Activated CD4-positive, alpha-beta T cell treated with anti-CD3 and anti-CD28 coated beads, Interleukin-2, amount 50 U/mL, for 16 hours (primary cell): ENCODE data around the gene PLD1.
A peak's percentile ranks its signal among the peaks of the same experiment; 100 is the strongest.
"Not testable (repeated sequence)": the region's sequence is repeated elsewhere in the genome, so short reads cannot be mapped to it uniquely, and the experiment has no call there.

Experiments
- DNase-seq: peaks from one replicate; pipeline ENCODE4 v3.0.0-alpha.2; 2020

The PLD1 gene

GRCh38 chr3:171606151-171606751, 204.0 kb downstream of the PLD1 start:
- DNase-seq, result no peak

DNA sequence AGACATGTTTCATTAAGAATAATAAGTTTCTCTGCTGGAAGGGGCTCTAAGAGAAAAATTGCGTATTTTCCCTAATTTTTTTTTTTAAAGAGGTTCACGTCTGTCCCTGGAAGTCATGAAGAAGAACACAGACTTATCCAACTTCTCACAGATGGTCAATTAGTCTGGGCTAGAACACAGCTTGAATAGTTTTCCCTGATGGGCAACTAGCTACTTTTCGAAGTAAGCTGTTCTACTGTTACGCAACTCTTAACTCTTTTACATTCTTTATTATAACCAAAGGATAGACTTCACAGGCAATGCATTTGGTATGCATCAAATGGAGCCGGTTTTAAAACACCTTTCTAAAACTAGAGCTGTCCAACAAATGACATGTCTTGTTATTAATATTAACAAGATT, 205.9 kb downstream of the PLD1 start:
- DNase-seq, result no peak

DNA sequence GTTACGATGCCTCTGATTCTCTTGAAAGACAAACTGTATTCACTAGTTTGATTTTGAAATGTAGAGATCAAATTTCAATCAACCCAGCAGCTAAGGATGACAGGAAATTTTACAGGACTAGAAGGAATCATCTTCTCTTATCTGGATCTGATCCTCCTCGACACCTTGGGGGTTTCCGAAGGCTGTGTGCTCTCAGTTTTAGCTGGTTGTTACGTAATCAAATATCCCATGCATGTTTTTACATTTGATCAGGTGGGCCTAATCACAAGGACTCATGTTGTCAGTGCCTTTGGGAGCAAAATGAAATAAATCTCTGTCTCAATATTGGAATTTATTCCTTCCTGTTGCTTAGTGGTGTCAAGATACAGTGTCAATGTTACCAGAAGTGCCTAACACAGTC, 208.2 kb downstream of the PLD1 start:
- DNase-seq, result no peak

GRCh38 chr3:171600030-171600429, 210.3 kb downstream of the PLD1 start:
- DNase-seq, result no peak

GRCh38 chr3:171598990-171599389, 211.3 kb downstream of the PLD1 start:
- DNase-seq, result no peak

DNA sequence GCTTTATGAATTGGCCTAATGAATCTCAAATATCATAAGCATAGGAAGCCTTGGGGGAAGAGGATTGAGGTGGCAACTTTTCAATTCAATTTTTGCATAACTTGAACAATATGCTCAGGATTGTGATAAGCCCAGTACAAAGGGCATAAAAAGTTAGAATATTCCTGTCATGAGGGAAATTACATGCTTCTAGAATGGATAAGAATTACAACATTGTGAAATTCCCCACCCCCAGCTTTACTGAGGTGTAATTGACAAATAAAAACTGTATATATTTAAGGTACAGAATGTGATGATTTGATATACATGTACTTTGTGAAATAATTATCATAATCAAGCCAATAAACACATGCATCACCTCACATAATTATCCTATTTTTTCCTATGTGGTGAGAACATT, 217.5 kb downstream of the PLD1 start:
- DNase-seq, result no peak

DNA sequence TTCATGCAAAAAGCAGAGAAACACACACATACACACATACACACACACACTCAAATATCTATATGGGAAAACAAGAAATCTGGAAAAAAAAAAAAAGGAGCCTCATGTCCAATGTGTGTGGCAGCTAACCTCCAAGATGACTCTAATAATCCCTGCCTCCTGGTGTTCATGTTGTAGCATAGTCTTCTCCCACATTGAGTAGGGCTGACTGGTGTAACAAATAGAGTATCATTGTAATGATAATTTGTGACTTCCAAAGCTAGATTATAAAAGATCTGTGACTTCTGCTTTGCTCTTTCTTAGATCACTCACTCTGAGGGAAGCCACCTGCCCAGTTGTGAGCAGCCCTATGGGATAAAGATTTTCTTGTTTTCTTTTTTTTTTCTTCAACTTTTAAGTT, 219.2 kb downstream of the PLD1 start:
- DNase-seq, result no peak

GRCh38 chr3:171586274-171586673, 224.0 kb downstream of the PLD1 start:
- no peak for DNase-seq

- no peak for DNase-seq
Measured at GRCh38 chr3:171585039-171585438, 225.2 kb downstream of the PLD1 start.

DNA sequence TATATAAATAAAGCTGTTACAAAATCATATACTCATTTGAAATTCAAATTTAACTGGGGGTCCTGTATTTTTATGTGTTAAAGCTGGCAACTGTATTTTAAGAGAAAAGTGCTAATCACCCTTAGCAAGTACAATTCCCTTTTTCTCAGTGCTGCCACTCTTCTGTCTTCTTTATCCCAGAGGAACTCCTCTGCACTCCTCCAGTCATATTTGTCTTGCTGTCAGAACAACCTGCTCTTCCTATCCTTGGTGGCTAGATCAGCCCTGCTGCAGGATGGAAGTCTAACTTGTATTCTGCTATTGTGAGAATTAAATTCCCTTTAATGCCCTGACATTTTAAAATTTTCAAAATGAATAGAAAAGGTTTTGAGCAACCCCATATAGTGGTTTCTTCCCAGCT, 226.2 kb downstream of the PLD1 start:
- no peak for DNase-seq

GRCh38 chr3:171574556-171575240, 235.6 kb downstream of the PLD1 start:
- no peak for DNase-seq

DNA sequence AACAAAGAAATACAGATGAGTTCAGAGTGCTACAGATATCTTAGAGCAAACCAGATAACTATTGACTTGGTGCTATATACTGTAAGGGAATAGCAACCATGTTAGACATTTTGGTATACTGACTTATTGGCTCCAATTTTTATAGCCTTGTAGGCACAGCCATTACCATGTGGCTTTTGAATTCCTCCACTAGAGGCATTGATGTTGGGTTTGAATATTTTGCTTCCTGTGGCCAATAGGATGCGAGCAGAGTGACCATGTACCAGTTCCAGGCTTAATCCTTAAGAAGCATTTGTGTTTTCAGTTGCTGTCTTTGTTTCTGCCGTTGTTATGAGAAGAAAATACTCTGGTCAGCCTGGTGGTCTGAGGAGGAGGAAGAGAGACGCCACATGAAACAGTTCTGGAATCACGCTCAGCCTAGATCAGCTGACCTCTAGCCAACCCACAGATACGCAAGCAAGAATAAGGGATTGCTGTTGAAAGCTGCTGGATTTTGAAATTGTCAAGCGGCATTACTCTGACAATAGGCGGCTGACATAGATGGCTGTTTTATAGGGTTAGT, 240.6 kb downstream of the PLD1 start:
- no peak for DNase-seq

DNA sequence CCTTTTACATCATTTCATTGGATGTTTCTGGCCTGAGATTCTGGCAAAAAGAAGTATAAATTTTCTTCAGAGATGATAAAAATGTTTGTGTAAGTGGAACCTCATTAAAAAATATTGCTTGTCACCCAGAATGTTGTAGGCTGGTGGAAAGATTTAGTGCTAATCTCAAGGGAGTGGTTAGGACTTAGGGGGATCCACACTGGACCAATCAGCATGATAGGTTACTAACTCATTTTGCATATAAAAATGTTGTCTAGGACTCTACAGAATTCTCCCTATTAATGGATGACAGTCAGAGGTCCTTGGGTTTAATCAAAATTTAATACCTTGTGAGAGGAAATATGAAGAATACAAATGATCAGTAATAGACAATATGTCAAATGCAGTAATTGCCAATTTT, 241.5 kb downstream of the PLD1 start:
- no peak for DNase-seq

GRCh38 chr3:171566803-171567422, 243.4 kb downstream of the PLD1 start:
- peak; percentile 63 for DNase-seq

GRCh38 chr3:171565481-171566058, 244.7 kb downstream of the PLD1 start:
- no peak for DNase-seq

DNA sequence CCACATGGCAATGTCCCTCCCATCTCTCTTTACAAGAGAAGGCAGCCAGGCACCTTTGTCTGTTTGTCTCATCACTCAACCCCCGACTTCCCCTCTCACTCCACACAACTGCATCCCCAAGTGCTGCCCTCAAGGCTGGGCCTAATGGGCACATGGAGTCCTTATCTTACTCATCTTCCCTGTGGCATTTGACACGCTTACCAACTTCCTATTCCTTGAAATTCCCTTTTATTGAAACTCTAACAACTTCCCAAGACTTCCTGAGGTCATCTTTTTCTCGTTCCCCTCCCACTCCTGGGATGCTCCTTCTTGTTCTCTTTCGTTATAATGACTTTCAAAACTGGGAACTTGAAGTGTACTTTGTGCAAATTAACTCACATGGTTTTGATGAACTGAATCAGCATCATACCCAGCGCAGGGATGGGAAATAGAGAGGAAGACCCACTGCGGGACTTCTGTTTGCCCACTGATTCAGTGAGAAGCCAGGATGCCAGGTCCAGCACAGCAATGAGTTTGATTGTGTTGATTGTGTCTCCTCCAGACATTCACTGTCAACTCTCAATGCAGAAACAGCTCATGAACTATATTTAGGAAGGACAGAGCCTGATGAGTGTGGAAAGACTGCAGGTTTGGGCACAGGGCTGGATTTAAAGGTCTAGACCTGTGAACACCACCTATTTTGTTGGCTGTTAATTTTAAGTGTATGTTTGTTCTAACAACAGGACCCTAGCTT, 245.4 kb downstream of the PLD1 start:
- DNase-seq, result no peak

GRCh38 chr3:171563298-171563697, 247.0 kb downstream of the PLD1 start:
- DNase-seq, result no peak

DNA sequence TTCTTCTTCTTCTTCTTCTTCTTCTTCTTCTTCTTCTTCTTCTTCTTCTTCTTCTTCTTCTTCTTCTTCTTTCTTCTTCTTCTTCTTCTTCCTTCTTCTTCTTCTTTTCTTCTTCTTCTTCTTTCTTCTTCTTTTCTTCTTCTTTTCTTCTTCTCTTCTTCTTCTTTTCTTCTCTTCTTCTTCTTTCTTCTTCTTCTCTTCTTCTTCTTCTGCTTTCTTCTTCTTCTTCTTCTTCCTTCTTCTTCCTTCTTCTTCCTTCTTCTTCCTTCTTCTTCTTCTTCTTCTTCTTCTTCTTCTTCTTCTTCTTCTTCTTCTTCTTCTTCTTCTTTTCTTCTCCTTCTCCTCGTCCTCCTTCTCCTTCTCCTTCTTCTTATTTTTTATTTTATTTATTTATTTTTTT, 247.8 kb downstream of the PLD1 start:
- DNase-seq, result not testable (repeated sequence)

DNA sequence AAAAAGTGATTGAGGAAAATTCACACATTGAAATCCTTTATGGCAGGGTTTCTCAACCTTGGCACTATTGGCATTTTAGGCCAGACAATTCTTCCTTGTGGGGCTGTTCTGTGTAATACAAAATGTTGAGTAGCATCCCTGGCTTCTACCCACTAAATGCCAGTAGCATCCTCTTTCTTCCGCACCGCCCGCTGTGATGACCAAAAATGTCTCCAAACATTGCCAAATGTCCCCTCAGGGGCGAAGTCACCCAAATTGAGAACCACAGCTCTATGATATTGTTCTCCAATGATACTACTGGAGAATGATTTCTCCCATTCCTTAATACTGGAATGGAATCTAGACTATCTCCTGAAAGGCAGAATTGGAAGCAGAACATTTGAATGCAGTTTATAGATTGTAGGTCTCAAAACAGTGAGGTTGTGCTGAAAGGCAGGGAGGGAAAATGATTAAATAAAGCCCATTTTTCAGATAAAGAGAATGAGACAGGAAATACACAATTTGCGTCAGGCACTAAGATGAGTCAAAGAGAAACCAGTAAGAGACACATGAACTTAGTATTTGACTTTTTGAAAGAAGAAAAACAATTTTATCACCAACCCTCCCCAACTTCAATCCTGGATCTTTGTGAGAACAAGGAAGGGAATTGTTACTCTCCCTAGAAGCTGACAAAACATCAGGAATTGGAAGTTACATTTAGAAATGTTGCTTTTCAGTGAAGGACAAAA, 248.5 kb downstream of the PLD1 start:
- DNase-seq, result peak; percentile 68

DNA sequence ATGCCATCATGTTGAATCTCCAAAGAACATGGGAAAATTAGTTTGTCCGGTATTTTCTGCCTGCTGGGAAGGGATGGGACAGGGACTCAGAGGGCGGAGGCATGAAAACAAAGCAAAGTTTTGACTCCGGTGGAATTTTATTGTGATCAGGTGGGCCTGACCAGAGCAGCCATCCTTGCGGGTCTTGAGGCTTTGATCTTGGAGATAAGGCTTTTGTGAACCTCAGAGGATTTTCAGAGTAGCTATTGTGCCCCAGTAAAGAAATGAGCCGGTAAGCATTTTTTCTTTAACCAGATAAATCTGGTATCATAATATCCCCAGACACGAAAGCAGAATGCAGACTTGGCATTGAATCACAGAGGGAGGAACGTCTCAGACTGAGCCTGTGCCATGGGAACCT, 250.7 kb downstream of the PLD1 start:
- DNase-seq, result no peak

- no peak for DNase-seq
Measured at GRCh38 chr3:171558188-171558696, 252.0 kb downstream of the PLD1 start.

GRCh38 chr3:171557173-171557572, 253.1 kb downstream of the PLD1 start:
- no peak for DNase-seq
